ENCODE results near the gene DOCK2.

GRCh38 chr5:169954786-169955185 lies 317.7 kb downstream of the DOCK2 start:
- TF ChIP-seq PRMT5 (CRISPR knock-in tag; IDR thresholded peaks at IDR 0.05): no peak
- TF ChIP-seq ZBED1 (IDR thresholded peaks at IDR 0.05): no peak
- TF ChIP-seq PBX2 (CRISPR knock-in tag; IDR thresholded peaks at IDR 0.05; ENCODE audit: low read depth): no peak
- TF ChIP-seq PBX2 (tag; conservative IDR thresholded peaks at IDR 0.05; ENCODE audit: low read depth): no peak
- TF ChIP-seq EHMT2 (IDR thresholded peaks at IDR 0.05): no peak

All from K562 (cell line).